GM19372 (cell line): Measurements from ENCODE around the gene DGKB.

Experiments
- ATAC-seq: cut with Tn5 transposase; IDR thresholded peaks from one replicate; pipeline ENCODE4 v1.9.1; 2021; ENCODE audit warnings: mild to moderate bottlenecking, low read depth, moderate library complexity; ENCODE audit not compliant: unreplicated experiment

Gene DGKB

GRCh38 chr7:14191686-14192098 is 710.9 kb downstream of the DGKB start:
- no peak for ATAC-seq

GRCh38 chr7:14184292-14184864 is 718.2 kb downstream of the DGKB start:
- no peak for ATAC-seq

DNA sequence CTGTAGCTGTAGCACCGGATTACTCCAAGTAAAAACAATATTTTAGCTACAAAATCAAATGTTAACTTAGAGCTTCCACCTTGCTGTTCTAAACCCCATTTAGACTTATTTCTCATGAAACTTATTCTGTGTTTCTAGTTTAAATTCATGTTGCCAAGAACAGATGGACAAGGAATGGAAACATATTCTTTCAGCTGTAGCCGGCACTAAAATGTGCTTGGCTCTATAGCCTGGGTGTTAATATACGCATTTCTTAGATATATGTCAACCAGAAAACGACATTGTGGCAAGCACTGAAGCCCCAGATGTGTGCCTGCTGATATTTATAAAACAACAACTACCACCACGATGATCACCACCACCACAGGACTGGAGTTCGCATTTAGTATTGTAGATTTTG is 722.8 kb downstream of the DGKB start:
- no peak for ATAC-seq

- no peak for ATAC-seq
Observed at GRCh38 chr7:14177876-14178275, 724.7 kb downstream of the DGKB start.

DNA sequence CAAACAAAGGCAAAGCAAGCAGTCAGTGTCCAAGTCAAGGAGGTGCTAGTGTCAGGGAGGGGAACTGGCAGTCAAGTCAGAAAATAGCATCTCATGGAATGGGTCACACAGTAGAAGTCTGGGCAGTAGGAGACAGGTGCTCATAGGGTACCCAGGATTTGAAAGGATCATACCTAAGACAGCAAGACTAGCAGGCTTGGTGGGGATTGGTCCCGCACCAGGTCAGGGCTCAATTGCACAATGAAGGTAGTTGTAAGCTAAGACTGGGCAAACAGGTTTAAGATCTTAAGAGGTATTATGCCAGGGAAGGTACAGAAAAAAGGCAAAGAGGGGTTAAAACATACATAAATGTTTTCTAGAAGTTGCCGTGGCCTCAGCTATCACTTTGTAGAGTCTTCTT is 731.7 kb downstream of the DGKB start:
- no peak for ATAC-seq

DNA sequence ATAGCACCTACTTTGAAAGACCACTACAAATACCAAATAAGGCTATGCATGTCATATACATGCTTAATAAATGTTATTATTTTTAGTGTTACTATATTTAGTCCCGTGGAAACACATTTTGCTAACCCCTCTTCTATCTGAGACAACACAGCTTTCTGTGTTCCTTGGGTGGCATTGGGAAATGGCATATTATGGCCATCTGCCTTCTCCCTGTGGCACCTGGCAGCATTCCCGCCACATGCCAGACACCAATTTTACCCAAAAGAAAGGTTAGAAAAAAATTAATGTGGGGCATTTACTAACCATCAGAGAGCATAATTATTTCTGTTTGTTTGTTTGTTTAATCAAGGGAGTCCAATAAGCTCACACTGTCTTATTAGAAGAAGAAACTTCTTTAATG is 744.4 kb downstream of the DGKB start:
- no peak for ATAC-seq

GRCh38 chr7:14156436-14156835 is 746.1 kb downstream of the DGKB start:
- no peak for ATAC-seq

- no peak for ATAC-seq
Observed at GRCh38 chr7:14148974-14149373, 753.6 kb downstream of the DGKB start.

GRCh38 chr7:14147532-14147931 is 755.0 kb downstream of the DGKB start:
- no peak for ATAC-seq

GRCh38 chr7:14144538-14144937 is 758.0 kb downstream of the DGKB start:
- no peak for ATAC-seq

- no peak for ATAC-seq
Observed at GRCh38 chr7:14144109-14144508, 758.4 kb downstream of the DGKB start.

DNA sequence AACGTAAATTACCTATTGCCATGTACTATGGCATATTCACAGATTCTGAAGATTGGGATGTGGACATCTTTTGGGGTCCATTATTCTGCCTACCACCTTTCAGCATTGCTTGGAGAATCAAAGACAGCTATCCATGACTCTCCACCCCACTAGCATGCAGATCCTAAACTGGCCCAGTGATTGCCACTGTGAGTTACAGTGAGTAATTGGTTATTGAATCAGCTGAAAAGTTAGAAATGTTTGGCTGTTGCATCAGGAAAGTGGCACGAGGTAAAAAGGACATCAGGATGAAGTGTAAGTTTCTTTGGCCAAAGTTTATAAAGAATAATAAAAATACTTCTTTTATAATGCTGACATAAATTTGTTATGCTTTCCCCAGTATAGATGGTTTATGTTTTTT is 764.9 kb downstream of the DGKB start:
- ATAC-seq: no peak

DNA sequence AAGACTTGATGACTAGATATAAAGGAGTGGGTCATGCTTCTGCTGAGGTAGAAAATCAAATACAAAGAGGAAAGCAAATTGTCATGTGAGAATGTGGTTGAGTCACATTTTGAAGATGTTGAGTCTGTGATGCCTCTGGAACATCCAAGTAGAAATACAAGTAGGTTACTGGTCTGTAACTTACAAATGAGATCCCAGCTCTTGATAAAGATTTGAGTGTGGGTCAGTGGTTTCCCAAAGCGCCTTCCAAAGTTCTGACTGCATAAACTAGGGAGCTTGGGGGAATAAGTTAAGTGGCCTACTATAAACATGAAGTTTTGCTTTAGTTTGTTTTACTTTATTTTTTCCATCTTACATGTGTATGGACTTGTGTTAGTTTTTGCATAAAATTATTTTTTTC is 768.8 kb downstream of the DGKB start:
- ATAC-seq: no peak

DNA sequence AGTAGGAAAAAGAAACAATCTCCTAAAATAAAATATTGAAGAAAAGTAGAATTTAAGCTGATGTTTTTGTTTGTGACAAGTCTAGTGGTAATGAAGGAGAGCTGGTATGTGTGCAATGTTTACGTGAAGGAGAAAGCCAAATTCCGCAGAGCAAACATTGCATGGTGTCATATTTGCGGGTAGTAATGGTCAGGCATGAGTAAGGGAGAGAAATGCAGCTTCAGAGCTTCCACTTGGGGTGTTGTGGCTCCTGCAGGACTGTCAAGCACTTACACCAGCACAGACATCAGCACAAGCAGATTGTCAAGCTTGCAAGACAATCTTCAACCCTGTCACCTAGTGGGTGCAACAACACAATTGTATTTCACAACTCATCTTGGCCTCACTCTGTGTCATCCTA is 776.6 kb downstream of the DGKB start:
- no peak for ATAC-seq

GRCh38 chr7:14124716-14125115 is 777.8 kb downstream of the DGKB start:
- ATAC-seq: no peak

- ATAC-seq: no peak
Observed at GRCh38 chr7:14123923-14124322, 778.6 kb downstream of the DGKB start.

GRCh38 chr7:14115701-14116100 is 786.9 kb downstream of the DGKB start:
- no peak for ATAC-seq

- no peak for ATAC-seq
Observed at GRCh38 chr7:14104861-14105260, 797.7 kb downstream of the DGKB start.

- ATAC-seq: no peak
Observed at GRCh38 chr7:14096159-14096558, 806.4 kb downstream of the DGKB start.

DNA sequence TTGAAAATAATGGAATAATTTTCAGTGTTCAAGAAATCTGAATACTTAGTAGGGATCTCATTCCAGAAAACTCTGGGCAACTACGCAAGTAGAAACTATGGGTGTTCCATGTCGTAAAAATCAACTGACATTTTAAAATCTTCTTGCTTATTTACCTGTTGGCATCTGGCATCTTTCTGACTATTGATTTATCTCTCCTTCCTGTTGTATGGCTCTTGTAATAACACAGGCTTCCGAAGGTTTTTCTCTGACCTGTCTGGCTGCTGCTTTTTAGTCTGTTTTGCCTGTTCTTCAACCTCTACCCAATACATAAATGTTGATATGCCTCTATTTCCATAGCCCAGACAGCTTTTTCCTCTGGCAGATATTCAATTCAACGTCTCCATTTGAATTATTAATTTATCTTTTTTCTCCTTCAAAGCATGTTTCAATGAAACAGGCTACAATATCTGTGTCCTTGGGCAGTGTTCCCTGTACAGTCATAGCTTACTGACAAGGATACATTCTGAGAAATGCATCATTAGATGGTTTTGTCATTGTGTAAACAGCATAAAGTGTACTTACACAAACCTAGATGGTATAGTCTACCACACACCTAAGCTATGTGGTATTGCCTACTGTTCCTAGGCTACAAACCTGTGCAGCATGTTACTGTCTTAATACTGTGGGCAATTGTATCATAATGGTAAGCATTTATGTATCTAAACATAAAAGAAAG is 807.2 kb downstream of the DGKB start:
- no peak for ATAC-seq
